Fibroblast of mammary gland (primary cell): ENCODE results near the gene ALDH8A1.

Experiments used
- DNase-seq: peaks from one replicate; pipeline ENCODE4 v3.0.0-alpha.2; 2010; ENCODE audit warnings: low read depth
- H3K4me3 ChIP-seq: 2 replicates; pipeline ENCODE4 v1.5.1; 2011; ENCODE audit warnings: low read depth, mild to moderate bottlenecking, low read length, moderate library complexity; ENCODE audit not compliant: control insufficient read depth
- CTCF ChIP-seq: conservative IDR thresholded peaks from 2 replicates; pipeline ENCODE4 v1.5.1; 2011; ENCODE audit warnings: low read depth, low read length, inconsistent platforms; ENCODE audit not compliant: control insufficient read depth, insufficient read depth

The ALDH8A1 gene

GRCh38 chr6:134945045-134945444, 4.9 kb downstream of the ALDH8A1 start:
- no peak for TF ChIP-seq CTCF
- no peak for DNase-seq

GRCh38 chr6:134943522-134944111, 6.3 kb downstream of the ALDH8A1 start:
- TF ChIP-seq CTCF: no peak
- H3K4me3 ChIP-seq: no peak overlapping the region
- DNase-seq: no peak

More at GRCh38 chr6:134945045-134945444, 4.9 kb downstream of the ALDH8A1 start:
- H3K4me3 ChIP-seq: no peak overlapping the region

- TF ChIP-seq CTCF: no peak
- no peak overlapping the region for H3K4me3 ChIP-seq
- no peak for DNase-seq
Measured at GRCh38 chr6:134938896-134939295, 11.0 kb downstream of the ALDH8A1 start.

- H3K4me3 ChIP-seq: no peak overlapping the region
- no peak for TF ChIP-seq CTCF
- DNase-seq: peak; percentile 53
Measured at GRCh38 chr6:134937426-134937825, 12.5 kb downstream of the ALDH8A1 start.

GRCh38 chr6:134936931-134937330, 13.0 kb downstream of the ALDH8A1 start:
- TF ChIP-seq CTCF: no peak
- DNase-seq: peak; percentile 63
- H3K4me3 ChIP-seq: no peak overlapping the region

- no peak overlapping the region for H3K4me3 ChIP-seq
- TF ChIP-seq CTCF: no peak
- no peak for DNase-seq
Measured at GRCh38 chr6:134936476-134936875, 13.4 kb downstream of the ALDH8A1 start.

GRCh38 chr6:134934793-134935485, 15.0 kb downstream of the ALDH8A1 start:
- peak; percentile 23 for DNase-seq
- no peak overlapping the region for H3K4me3 ChIP-seq
- TF ChIP-seq CTCF: no peak
